ENCODE measurements around the gene PUSL1. TPM values are rescaled to one million over a fixed set of nuclear protein-coding genes. Genes with fewer than 3 reads are reported as not detected.

Gene PUSL1
- total and polyA plus RNA-seq, 2 of the 13 experiments (the other 11 are each of a cell fraction or from before 2014, with no cell fraction given) = 8.3 to 22.2 TPM

DNA sequence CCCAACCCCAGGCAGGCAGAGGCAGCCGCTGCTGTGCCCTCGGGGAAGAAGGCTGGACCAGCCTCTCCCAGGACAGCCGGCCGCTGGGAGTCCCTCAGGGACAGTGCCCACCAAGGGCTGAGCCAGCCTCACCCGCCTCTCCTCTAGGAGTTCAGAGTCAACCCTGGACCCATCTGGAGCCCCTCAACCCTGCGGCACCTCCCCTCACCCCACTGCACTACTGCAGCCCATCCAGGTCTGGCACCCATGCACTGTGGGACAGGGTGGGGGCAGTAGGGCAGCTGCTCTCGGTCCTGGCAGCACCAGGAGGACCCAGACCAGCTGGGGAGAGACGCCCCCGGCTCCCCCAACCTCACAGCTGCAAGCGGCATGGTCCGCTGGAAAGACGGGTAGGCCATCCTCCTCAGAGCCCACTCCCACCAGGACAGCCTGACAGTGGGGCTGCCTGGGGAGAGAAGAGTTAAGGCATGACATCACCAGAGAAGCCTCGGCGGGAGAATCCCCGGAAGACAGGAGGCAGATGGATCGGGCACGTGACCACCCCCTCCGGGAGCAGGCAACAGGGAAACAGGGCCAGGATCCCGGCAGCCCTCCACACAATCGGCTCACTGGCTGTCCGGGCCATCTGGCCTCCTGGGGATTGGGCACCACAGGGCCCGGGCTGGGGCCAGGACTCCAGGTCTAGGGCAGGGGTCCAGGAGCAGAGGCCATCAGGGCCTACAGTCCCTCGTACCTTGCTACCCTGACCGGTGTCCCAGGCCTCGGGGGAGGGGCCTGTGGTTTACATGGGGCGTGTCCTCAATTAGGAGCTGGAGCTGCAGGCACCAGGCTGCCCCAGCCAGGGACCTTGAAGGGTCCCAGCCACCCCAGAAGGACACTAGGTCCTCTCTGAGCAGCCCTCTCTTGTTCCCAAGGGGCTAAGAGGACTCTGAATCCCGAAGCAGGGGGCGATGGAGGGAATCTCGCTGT is 3.8 kb upstream of the PUSL1 start (continued):
- TF ChIP-seq, protein P1, sequence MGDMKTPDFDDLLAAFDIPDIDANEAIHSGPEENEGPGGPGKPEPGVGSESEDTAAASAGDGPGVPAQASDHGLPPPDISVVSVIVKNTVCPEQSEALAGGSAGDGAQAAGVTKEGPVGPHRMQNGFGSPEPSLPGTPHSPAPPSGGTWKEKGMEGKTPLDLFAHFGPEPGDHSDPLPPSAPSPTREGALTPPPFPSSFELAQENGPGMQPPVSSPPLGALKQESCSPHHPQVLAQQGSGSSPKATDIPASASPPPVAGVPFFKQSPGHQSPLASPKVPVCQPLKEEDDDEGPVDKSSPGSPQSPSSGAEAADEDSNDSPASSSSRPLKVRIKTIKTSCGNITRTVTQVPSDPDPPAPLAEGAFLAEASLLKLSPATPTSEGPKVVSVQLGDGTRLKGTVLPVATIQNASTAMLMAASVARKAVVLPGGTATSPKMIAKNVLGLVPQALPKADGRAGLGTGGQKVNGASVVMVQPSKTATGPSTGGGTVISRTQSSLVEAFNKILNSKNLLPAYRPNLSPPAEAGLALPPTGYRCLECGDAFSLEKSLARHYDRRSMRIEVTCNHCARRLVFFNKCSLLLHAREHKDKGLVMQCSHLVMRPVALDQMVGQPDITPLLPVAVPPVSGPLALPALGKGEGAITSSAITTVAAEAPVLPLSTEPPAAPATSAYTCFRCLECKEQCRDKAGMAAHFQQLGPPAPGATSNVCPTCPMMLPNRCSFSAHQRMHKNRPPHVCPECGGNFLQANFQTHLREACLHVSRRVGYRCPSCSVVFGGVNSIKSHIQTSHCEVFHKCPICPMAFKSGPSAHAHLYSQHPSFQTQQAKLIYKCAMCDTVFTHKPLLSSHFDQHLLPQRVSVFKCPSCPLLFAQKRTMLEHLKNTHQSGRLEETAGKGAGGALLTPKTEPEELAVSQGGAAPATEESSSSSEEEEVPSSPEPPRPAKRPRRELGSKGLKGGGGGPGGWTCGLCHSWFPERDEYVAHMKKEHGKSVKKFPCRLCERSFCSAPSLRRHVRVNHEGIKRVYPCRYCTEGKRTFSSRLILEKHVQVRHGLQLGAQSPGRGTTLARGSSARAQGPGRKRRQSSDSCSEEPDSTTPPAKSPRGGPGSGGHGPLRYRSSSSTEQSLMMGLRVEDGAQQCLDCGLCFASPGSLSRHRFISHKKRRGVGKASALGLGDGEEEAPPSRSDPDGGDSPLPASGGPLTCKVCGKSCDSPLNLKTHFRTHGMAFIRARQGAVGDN (CRISPR knock-in tag; IDR thresholded peaks at IDR 0.05) = peak; percentile 93
- TF ChIP-seq, protein P2, sequence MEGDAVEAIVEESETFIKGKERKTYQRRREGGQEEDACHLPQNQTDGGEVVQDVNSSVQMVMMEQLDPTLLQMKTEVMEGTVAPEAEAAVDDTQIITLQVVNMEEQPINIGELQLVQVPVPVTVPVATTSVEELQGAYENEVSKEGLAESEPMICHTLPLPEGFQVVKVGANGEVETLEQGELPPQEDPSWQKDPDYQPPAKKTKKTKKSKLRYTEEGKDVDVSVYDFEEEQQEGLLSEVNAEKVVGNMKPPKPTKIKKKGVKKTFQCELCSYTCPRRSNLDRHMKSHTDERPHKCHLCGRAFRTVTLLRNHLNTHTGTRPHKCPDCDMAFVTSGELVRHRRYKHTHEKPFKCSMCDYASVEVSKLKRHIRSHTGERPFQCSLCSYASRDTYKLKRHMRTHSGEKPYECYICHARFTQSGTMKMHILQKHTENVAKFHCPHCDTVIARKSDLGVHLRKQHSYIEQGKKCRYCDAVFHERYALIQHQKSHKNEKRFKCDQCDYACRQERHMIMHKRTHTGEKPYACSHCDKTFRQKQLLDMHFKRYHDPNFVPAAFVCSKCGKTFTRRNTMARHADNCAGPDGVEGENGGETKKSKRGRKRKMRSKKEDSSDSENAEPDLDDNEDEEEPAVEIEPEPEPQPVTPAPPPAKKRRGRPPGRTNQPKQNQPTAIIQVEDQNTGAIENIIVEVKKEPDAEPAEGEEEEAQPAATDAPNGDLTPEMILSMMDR (CRISPR knock-in tag; IDR thresholded peaks at IDR 0.05) = no peak
- TF ChIP-seq MTF2 (CRISPR knock-in tag; IDR thresholded peaks at IDR 0.05; ENCODE audit: borderline replicate concordance) (no peak), MTA1 (CRISPR knock-in tag; IDR thresholded peaks at IDR 0.05; ENCODE audit: borderline replicate concordance) (peak; percentile 37; the same call in 1 of the 2 replicates), ZNF264 (CRISPR knock-in tag; IDR thresholded peaks at IDR 0.05) (no peak), ZMYM2 (CRISPR knock-in tag; IDR thresholded peaks at IDR 0.05) (no peak), SKI (IDR thresholded peaks at IDR 0.05; ENCODE audit: partially characterized antibody) (no peak), TEAD2 (CRISPR knock-in tag; IDR thresholded peaks at IDR 0.05) (no peak), MBNL3 (CRISPR knock-in tag; conservative IDR thresholded peaks at IDR 0.05) (no peak), ZNF367 (CRISPR knock-in tag; IDR thresholded peaks at IDR 0.05; ENCODE audit: borderline replicate concordance) (no peak), ZFP62 (CRISPR knock-in tag; IDR thresholded peaks at IDR 0.05) (no peak), AGO2 (optimal IDR thresholded peaks at IDR 0.05; ENCODE audit: low read depth, low read length) (peak; percentile 63), ZNF570 (CRISPR knock-in tag; IDR thresholded peaks at IDR 0.05; ENCODE audit: borderline replicate concordance) (no peak), ZNF557 (CRISPR knock-in tag; IDR thresholded peaks at IDR 0.05) (no peak), RFX1 (IDR thresholded peaks at IDR 0.05) (no peak)
- TF ChIP-seq, protein P3, sequence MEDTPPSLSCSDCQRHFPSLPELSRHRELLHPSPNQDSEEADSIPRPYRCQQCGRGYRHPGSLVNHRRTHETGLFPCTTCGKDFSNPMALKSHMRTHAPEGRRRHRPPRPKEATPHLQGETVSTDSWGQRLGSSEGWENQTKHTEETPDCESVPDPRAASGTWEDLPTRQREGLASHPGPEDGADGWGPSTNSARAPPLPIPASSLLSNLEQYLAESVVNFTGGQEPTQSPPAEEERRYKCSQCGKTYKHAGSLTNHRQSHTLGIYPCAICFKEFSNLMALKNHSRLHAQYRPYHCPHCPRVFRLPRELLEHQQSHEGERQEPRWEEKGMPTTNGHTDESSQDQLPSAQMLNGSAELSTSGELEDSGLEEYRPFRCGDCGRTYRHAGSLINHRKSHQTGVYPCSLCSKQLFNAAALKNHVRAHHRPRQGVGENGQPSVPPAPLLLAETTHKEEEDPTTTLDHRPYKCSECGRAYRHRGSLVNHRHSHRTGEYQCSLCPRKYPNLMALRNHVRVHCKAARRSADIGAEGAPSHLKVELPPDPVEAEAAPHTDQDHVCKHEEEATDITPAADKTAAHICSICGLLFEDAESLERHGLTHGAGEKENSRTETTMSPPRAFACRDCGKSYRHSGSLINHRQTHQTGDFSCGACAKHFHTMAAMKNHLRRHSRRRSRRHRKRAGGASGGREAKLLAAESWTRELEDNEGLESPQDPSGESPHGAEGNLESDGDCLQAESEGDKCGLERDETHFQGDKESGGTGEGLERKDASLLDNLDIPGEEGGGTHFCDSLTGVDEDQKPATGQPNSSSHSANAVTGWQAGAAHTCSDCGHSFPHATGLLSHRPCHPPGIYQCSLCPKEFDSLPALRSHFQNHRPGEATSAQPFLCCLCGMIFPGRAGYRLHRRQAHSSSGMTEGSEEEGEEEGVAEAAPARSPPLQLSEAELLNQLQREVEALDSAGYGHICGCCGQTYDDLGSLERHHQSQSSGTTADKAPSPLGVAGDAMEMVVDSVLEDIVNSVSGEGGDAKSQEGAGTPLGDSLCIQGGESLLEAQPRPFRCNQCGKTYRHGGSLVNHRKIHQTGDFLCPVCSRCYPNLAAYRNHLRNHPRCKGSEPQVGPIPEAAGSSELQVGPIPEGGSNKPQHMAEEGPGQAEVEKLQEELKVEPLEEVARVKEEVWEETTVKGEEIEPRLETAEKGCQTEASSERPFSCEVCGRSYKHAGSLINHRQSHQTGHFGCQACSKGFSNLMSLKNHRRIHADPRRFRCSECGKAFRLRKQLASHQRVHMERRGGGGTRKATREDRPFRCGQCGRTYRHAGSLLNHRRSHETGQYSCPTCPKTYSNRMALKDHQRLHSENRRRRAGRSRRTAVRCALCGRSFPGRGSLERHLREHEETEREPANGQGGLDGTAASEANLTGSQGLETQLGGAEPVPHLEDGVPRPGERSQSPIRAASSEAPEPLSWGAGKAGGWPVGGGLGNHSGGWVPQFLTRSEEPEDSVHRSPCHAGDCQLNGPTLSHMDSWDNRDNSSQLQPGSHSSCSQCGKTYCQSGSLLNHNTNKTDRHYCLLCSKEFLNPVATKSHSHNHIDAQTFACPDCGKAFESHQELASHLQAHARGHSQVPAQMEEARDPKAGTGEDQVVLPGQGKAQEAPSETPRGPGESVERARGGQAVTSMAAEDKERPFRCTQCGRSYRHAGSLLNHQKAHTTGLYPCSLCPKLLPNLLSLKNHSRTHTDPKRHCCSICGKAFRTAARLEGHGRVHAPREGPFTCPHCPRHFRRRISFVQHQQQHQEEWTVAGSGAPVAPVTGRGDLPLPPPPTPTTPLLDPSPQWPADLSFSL (CRISPR knock-in tag; IDR thresholded peaks at IDR 0.05) = no peak

Data from HepG2 (cell line).